HPDE6-E6E7 (cell line): Measurements from ENCODE around the gene NRAP.
"Not testable (repeated sequence)": the region's sequence is repeated elsewhere in the genome, so short reads cannot be mapped to it uniquely, and the experiment has no call there.

Experiments used
- DNase-seq: peaks from one replicate; pipeline ENCODE4 v3.0.0; 2011; ENCODE audit warnings: missing footprints; ENCODE audit errors: extremely low spot score

NRAP gene

DNA sequence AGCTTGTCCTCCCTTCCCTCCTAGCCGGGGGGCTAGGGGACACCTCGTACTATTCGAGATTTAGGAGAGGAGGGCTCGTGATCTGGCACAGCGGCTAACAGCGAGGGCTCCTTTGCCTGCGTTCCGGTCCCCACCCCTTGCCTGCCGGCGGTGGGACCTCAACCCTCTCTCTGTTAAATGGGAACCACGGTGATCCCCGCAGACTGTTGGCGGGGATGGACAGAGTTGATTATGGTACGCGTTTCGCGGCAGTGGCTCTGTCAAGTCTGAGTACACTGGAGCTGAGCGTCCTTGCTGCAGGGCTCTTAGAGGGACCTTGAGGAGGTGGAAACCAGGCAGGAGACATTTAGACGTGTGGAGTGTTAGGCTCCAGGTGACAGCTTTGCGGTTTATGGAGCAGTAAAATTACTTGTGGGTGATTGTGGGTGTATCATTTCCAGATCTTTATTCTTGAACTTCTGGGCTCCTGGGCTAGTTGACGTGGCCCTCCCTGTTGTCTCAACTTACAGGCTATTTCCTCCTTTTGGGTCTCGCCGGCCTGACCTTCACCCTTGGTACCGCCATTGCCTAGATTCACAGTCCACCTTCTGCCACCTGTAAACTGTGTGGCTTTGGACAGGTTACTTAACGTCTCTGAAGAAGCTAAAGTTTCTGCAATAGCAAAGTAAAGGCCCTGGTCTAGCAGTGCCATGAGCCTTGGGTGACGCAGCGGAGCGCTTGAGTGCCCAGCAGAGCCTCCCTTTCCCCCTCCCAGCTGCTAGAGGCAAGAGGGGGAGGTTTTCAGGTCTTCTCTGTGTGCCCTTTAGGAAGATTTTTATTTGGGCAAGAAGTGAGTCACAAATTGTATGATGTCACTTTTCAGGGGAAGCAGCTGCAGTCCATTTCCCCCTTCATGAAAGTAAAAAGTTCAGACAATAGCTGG is 16.6 kb upstream of the NRAP start:
- DNase-seq, result peak; percentile 15

DNA sequence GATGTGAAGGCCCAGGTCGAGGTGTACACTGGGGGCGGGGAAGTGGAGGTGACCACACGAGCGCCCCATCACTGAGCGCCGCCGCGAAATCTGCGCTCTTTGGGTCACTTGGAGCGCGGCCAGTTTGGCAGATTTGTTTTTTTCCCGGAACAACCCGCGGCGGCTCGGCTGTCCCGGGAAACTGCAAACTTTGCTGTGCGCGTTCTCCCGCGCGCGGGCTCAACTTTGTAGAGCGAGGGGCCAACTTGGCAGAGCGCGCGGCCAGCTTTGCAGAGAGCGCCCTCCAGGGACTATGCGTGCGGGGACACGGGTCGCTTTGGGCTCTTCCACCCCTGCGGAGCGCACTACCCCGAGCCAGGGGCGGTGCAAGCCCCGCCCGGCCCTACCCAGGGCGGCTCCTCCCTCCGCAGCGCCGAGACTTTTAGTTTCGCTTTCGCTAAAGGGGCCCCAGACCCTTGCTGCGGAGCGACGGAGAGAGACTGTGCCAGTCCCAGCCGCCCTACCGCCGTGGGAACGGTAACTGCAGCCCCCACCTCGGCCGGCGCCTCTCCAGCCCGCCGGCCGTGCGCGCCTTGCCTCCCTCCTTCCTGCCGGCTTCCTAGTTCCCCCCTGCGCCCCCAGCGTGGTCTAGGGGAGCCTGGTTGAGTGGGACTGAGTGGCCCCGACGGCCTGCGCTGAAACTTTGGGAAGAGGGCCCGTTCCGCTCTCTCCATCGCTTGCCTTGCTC is 15.8 kb upstream of the NRAP start, which contains the start of gene CASP7:
Gene CASP7 (plus strand): TSS at position 450 of the 727 bp plus-strand sequence. CDS start 17,582 bp downstream, outside the sequence.
- DNase-seq, result peak; percentile 61

DNA sequence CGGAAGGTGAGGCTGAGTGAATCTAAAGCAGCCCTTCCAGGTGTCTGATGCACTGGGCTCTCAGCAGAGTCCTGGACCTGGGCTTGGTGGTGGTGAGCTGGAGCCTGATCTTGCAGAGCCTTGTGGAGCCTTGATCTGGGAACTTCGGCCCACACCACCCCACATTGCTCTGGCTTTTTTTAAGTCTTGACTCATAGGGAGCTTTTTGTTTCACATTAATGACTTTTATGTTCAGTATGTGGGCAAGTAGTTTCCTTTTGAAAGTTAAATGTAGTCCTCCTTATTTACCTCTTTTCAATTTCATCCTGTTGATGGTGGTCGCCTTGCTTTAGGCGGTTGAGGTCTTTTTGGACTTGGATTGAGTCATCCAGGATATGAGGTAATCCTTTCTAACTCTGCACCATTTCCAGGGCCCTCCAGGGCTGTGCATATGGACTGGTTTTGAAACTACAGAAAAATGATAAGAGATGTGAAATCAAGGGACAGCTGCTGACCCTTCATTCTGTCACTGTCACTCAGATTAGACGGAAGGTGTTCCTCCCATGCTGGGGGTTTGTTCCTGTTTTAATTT is 2.9 kb upstream of the NRAP start:
- DNase-seq, result no peak

DNA sequence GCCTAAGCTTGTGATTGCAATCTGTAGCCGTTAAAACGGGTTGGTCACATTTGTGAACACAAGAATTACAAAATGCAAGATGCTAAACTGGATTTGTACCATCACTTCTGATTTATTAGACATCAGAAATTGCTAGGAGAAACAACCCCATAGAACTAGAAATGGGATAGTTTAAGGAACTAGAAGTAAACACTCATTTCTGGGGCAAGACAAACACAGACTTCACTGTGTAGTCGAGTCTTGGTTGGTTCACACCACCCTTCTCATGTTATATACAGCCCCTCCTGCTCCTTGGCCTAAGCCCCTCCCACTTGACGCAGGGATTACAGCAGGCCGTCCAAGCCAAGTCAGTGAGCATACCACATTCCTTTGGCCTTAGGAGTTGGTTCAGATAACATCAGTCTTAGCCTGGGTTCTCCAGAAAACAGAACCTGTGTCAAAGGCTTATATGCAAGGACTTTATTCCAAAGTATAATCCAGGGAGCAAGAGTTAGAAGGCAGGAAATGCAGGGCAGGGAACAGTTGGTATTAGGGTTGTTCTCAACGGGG is 2.0 kb upstream of the NRAP start:
- DNase-seq, result no peak

DNA sequence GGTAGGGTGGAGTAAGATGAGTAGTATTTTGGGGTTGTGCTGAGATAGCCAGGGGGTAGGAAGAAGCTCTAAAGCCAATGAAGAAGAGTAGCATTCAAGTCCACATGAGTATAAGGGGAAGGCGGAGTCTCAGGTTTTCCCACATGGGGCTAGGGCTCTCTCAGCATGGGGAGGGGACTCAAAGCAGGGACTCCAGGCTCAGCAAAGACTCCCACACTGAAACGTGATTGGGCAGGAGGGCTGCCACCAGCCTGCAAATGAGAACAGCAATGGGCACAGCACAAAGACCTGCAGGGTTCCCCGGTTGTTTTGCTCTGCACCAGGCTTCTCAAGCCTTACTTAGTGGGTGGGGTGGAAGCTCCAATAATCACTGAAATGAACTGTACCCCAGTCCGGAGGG is 1.5 kb upstream of the NRAP start:
- no peak for DNase-seq

DNA sequence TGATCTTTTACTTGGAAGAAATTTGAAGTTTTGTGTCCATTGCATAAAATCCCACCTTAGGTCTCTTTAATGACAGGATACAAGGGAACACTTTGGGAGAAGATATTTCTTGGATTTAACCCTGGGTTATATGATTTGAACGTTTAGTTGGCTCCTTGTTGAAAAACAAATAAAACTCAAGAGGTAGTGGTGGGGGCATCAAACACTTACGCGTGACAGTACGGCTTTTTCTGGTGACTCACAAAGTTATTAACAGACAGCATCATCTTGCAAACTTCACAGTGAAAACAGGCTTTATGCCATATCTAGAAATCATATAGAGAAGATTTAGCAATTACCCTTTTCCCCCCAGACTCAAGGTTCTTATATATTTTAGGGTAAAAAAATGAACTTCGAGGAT is 699 bp downstream of the NRAP start:
- DNase-seq, result no peak

DNA sequence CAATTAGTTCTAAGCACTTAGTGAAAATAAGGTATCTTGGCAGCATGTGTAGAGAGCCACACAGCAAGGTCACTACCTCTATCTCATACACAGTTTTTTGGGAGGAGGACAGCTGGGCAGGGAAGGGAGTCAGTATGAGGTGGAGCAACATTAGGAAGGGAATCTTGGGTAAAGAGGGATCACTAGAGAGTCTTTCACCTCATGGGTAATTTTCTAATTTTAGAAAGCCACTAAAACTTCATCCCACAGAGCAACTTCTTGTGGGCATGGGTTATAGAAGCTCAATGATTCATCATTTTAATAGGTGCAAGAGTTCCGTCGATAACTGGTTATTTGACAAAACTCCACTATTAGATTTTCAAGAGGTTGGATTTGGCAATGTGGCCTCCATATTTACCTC is 2.5 kb downstream of the NRAP start:
- DNase-seq, result no peak

DNA sequence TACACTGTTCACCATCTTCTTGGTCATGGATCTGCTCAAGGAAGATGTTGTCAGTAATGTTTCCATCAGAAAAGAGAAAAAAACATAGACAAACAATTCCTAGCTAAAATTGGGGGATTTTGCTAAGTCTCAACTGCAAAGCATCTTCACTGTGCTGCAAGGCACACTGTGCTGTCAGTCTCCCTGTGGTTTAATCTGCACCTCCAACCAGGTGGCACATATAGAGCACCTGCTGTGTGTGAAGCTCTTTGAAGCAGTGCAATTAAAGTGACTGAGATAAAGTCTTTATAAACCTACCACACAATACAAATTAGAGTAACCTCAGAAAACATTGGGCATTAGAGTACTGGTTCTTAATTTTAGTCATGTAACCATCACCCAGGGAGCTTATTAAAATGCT is 6.3 kb downstream of the NRAP start:
- no peak for DNase-seq

GRCh38 chr10:113656896-113657295 is 6.9 kb downstream of the NRAP start:
- no peak for DNase-seq

GRCh38 chr10:113652456-113652855 is 11.4 kb downstream of the NRAP start:
- DNase-seq, result not testable (repeated sequence)

GRCh38 chr10:113651898-113652297 is 11.9 kb downstream of the NRAP start:
- no peak for DNase-seq

DNA sequence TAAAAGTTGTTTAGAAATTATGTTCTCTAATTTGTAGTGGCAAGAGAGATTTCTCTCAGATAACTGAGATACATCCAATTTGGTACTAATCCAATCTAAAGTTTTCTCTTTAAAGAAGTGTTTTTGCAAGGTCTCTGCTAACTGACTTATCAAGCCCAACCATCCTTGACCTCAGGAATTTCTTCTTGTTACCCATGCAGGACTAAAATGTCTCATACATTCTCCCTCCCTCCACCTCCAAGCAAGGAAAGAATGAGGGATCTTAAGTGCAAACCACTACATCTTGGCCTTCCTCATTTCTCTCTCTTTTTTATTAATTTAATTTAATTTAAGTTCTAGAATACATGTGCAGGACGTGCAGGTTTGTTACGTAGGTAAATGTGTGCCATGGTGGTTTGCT is 12.8 kb downstream of the NRAP start:
- DNase-seq, result no peak

- DNase-seq, result no peak
Observed at GRCh38 chr10:113650172-113650571, 13.7 kb downstream of the NRAP start.

GRCh38 chr10:113648478-113648877 is 15.4 kb downstream of the NRAP start:
- no peak for DNase-seq

GRCh38 chr10:113647812-113648211 is 16.0 kb downstream of the NRAP start:
- no peak for DNase-seq

DNA sequence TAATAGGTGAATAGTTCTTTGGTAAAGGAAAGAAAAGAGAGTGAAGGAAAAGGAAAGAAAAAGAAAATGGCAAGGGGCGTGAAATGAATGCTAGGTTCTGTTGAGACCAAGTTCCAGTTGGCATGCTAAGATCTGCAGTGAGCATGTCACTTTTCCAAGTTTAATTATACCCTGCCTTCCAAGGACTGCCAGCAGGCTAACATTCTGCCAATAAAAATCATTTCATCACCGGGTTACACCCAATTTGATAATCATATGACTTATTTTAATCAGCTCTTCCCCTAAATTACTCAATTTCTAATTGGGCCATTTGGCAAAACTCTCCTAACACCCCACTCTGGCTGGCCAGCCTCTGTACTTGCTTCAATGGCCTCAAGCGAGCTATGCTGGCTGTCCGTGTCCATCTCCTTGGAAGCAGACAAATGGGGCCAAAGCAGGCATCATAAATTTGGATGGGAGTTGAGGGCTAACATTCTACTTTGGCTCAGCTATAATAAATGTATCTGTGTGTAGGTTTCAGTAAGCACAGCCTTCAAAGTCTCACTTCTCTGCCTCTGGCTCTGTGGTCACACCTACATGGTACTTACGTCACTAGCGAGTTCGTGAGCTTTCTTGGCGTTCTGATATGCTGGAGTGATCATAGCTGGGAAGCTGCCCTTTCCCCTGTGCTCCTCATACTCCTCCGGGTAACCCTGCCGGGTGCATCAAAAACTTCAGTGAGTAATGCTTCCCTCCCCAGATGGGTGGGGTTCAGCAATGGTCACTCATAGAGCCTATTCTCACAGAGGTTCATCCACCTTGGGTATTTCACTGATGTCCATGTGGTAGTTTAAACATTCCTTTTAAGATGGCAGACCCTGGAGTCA is 17.3 kb downstream of the NRAP start:
- no peak for DNase-seq

GRCh38 chr10:113644185-113645120 is 19.4 kb downstream of the NRAP start:
- DNase-seq, result no peak

- DNase-seq, result no peak
Observed at GRCh38 chr10:113643183-113643582, 20.7 kb downstream of the NRAP start.

DNA sequence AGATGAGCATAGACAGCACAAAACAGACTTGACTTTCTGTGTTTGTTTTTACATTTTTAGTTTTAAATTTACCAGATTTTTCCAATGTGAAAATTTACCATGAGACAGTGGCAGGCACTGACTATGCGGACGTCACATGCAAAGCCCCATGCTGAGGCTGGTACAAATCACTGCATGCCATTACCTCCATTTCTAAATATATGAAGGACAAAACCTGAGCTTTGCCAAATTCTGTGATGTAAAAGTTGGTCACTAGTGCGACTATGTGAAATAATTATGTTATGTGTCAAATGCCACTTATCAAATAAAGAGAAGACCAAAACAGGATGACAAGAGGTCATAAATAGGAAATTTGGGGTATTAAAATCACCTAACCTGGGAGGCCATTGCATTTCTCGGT is 22.1 kb downstream of the NRAP start:
- DNase-seq, result no peak

GRCh38 chr10:113639966-113640365 is 23.9 kb downstream of the NRAP start:
- no peak for DNase-seq
